ENCODE data around the gene NUCB2.
A peak's percentile ranks its signal among the peaks of the same experiment; 100 is the strongest.

The NUCB2 gene

GRCh38 chr11:17351510-17352176 is 75.1 kb downstream of the NUCB2 start, which contains the start of gene NCR3LG1:
TSS of gene NCR3LG1 (plus strand) at chr11:17351800. CDS start at chr11:17351970, 170 bp downstream.
- peak within 1 kb of the TSS; percentile 71 for H3K4me3 ChIP-seq (ENCODE audit: low read length)
- no peak for TF ChIP-seq CTCF (conservative IDR thresholded peaks at IDR 0.05; ENCODE audit: low read depth, low read length)
- no peak for DNase-seq (ENCODE audit: low read depth)

- no peak for TF ChIP-seq CTCF (conservative IDR thresholded peaks at IDR 0.05; ENCODE audit: low read depth, low read length)
- no peak for DNase-seq (ENCODE audit: low read depth)
- peak overlapping the region; percentile 71 for H3K4me3 ChIP-seq (ENCODE audit: low read length)
Observed at GRCh38 chr11:17352950-17353820, 76.6 kb downstream of the NUCB2 start.

GRCh38 chr11:17353821-17354600 is 77.5 kb downstream of the NUCB2 start:
- TF ChIP-seq CTCF (conservative IDR thresholded peaks at IDR 0.05; ENCODE audit: low read depth, low read length) = no peak
- DNase-seq (ENCODE audit: low read depth) = no peak
- H3K4me3 ChIP-seq (ENCODE audit: low read length) = peak overlapping the region; percentile 71

- TF ChIP-seq CTCF (conservative IDR thresholded peaks at IDR 0.05; ENCODE audit: low read depth, low read length) = peak; percentile 77
- peak overlapping the region; percentile 71 for H3K4me3 ChIP-seq (ENCODE audit: low read length)
- no peak for DNase-seq (ENCODE audit: low read depth)
Observed at GRCh38 chr11:17354601-17354991, 78.1 kb downstream of the NUCB2 start.

- no peak overlapping the region for H3K4me3 ChIP-seq (ENCODE audit: low read length)
- no peak for TF ChIP-seq CTCF (conservative IDR thresholded peaks at IDR 0.05; ENCODE audit: low read depth, low read length)
- DNase-seq (ENCODE audit: low read depth) = peak; percentile 95
Observed at GRCh38 chr11:17366495-17366894, 90.0 kb downstream of the NUCB2 start.

GRCh38 chr11:17368551-17368950 is 92.0 kb downstream of the NUCB2 start:
- H3K4me3 ChIP-seq (ENCODE audit: low read length) = no peak overlapping the region
- TF ChIP-seq CTCF (conservative IDR thresholded peaks at IDR 0.05; ENCODE audit: low read depth, low read length) = no peak
- DNase-seq (ENCODE audit: low read depth) = no peak

Data from retinal pigment epithelial cell (primary cell).